K562 (cell line): ENCODE results near the gene NKIRAS2. TPM values are rescaled to one million over a fixed set of nuclear protein-coding genes. Genes with fewer than 3 reads are reported as not detected.

Source experiments
- CBFA2T2 ChIP-seq: fragments of 450-650 bp; conservative IDR thresholded peaks from 2 replicates; pipeline ENCODE4 v1.6.1; 2017; ENCODE audit warnings: mild to moderate bottlenecking
- FOXM1 ChIP-seq, 2 experiments: fragments of 450-650 bp in 1 of 2; sonication (generic) in 1 of 2; formaldehyde crosslinking in 1 of 2; IDR thresholded peaks; 2 replicates each; pipeline versions ENCODE4 v1.6.1 to v1.9.0; 2017 to 2022; ENCODE audit warnings: low read depth in 2 of 2, mild to moderate bottlenecking in 2 of 2, missing genetic modification reagents in 1 of 2, moderate library complexity in 1 of 2
- JUN ChIP-seq, 2 experiments: sonication (generic) in 1 of 2; formaldehyde crosslinking in 1 of 2; IDR thresholded peaks; 2 replicates each; pipeline versions ENCODE4 v1.6.1 to v1.8.0; 2012 to 2022; ENCODE audit warnings: borderline replicate concordance in 2 of 2, mild to moderate bottlenecking in 2 of 2, improper control_type of control experiment in 1 of 2, low read depth in 1 of 2, low read length in 1 of 2, missing genetic modification reagents in 1 of 2
- RB1 ChIP-seq: fragments of 450-650 bp; IDR thresholded peaks from 2 replicates; pipeline ENCODE4 v1.6.1; 2017; ENCODE audit warnings: low read depth, mild to moderate bottlenecking
- RCOR1 ChIP-seq, 2 experiments: IDR thresholded peaks; 2 replicates each; pipeline ENCODE4 v1.6.1; 2012; ENCODE audit warnings: low read depth in 2 of 2, low read length in 2 of 2, borderline replicate concordance in 1 of 2, improper control_type of control experiment in 1 of 2
- SIN3B ChIP-seq: fragments of 450-650 bp; IDR thresholded peaks from 2 replicates; pipeline ENCODE4 v1.6.1; 2017; ENCODE audit warnings: low read depth, mild to moderate bottlenecking, moderate library complexity
- SP2 ChIP-seq: IDR thresholded peaks from 2 replicates; pipeline ENCODE4 v1.6.1; 2011; ENCODE audit warnings: mild to moderate bottlenecking, low read depth, low read length, moderate library complexity; ENCODE audit not compliant: poor library complexity, severe bottlenecking; ENCODE audit errors: extremely low read depth
- TEAD1 ChIP-seq, 2 experiments: fragments of 450-650 bp in 1 of 2; sonication (generic) in 1 of 2; formaldehyde crosslinking; IDR thresholded peaks; 2 replicates each; pipeline versions ENCODE4 v1.4.0 to v1.8.0; 2020 to 2022; ENCODE audit warnings: mild to moderate bottlenecking in 2 of 2, missing genetic modification reagents in 1 of 2
- polyA plus RNA-seq, 8 experiments: library from polyadenylated mRNA; depleted of rRNA in 4 of 8; stranded (reverse) in 5 of 8; unstranded in 3 of 8; fragments of >200 nt; fragmentation: Nextera tagmentation in 2 of 8; fragmentation: Illumina TruSeq in 1 of 8; extraction: Ambion mirVana in 2 of 8; extraction: Trizol in 1 of 8; gene quantifications; 2 replicates each; pipeline versions ENCODE4 v1.2.1 to v1.2.3, GENCODE V29; 2011 to 2014; ENCODE audit warnings: inconsistent platforms in 1 of 8, missing spikeins in 1 of 8
- total RNA-seq, 7 experiments: library from RNA; depleted of rRNA in 6 of 7; stranded (reverse); fragments of >200 nt in 6 of 7; fragmentation: Illumina TruSeq in 2 of 7; extraction: Trizol in 2 of 7; gene quantifications; 2 replicates each; pipeline versions ENCODE4 v1.2.1 to v1.2.3, GENCODE V29; 2011 to 2021; ENCODE audit warnings: low replicate concordance in 1 of 7
- TF ChIP-seq, protein P1 (sequence below): sonication (generic); formaldehyde crosslinking; IDR thresholded peaks from 2 replicates; pipeline ENCODE4 v1.8.0; 2022; ENCODE audit warnings: mild to moderate bottlenecking, missing genetic modification reagents
- TF ChIP-seq, protein P2 (sequence below): IDR thresholded peaks from 2 replicates; pipeline ENCODE4 v1.6.1; 2011; ENCODE audit warnings: borderline replicate concordance, low read depth, mild to moderate bottlenecking, moderate library complexity, low read length; ENCODE audit not compliant: insufficient read depth, poor library complexity, severe bottlenecking
- TF ChIP-seq, protein P3 (sequence below): fragments of 150-350 bp; IDR thresholded peaks from 2 replicates; pipeline ENCODE4 v1.6.1; 2014; ENCODE audit warnings: low read depth, mild to moderate bottlenecking, low read length, borderline replicate concordance

The NKIRAS2 gene
- total and polyA plus RNA-seq, 9 of the 15 experiments (the other 6 are each of a cell fraction or from before 2014, with no cell fraction given) = 10.1 to 65.5 (median 29.8) TPM

DNA sequence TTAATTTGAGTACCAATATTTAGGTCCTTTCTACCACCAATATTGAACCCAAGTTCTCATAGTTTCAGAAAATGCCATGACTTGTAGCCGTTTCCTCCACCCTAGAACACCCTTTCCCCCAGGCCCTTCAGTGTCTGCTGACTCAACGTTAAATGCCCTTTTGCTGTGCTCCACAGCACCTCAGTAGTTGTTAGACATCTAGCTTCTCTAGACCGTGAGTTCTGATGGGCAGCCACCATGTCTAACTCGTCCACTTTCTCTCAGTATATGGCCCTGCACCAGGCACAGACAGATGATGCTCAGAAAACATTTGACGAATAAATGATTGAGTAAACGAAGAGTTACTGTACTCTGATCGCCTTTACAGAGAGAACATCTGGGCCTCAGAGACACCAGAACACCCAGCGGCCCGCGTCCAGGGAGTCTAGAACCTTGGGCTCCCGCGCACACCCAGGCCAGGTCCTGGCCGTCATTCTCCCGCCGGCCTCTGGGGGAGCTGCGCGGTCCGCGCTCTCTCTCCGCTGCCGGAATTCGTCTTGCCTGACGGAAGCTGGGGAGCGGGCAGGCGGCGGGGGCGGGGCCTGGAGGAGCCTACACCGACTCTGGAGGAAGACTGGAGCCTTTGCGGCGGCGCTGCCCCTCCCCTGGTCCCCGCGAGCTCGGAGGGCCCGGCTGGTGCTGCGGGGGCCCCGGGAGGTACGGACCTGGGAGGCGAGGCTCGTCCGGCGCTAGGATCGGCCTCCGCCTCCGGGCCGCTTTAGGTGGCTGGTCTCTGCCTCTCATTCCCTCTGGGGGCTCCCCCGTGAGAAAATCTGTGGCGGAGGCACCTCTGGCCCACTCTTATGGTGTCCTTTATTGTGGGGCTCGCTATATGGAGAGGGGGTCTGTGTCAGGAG, at the start of gene NKIRAS2 (continued):
- TF ChIP-seq, protein P1, sequence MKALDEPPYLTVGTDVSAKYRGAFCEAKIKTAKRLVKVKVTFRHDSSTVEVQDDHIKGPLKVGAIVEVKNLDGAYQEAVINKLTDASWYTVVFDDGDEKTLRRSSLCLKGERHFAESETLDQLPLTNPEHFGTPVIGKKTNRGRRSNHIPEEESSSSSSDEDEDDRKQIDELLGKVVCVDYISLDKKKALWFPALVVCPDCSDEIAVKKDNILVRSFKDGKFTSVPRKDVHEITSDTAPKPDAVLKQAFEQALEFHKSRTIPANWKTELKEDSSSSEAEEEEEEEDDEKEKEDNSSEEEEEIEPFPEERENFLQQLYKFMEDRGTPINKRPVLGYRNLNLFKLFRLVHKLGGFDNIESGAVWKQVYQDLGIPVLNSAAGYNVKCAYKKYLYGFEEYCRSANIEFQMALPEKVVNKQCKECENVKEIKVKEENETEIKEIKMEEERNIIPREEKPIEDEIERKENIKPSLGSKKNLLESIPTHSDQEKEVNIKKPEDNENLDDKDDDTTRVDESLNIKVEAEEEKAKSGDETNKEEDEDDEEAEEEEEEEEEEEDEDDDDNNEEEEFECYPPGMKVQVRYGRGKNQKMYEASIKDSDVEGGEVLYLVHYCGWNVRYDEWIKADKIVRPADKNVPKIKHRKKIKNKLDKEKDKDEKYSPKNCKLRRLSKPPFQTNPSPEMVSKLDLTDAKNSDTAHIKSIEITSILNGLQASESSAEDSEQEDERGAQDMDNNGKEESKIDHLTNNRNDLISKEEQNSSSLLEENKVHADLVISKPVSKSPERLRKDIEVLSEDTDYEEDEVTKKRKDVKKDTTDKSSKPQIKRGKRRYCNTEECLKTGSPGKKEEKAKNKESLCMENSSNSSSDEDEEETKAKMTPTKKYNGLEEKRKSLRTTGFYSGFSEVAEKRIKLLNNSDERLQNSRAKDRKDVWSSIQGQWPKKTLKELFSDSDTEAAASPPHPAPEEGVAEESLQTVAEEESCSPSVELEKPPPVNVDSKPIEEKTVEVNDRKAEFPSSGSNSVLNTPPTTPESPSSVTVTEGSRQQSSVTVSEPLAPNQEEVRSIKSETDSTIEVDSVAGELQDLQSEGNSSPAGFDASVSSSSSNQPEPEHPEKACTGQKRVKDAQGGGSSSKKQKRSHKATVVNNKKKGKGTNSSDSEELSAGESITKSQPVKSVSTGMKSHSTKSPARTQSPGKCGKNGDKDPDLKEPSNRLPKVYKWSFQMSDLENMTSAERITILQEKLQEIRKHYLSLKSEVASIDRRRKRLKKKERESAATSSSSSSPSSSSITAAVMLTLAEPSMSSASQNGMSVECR (CRISPR knock-in tag) = peak; percentile 27; the same call in 1 of the 2 replicates
- TF ChIP-seq SIN3B (peak; percentile 74), JUN (IDR thresholded peaks at IDR 0.05; ENCODE audit: borderline replicate concordance, low read depth, low read length) (peak; percentile 11; the same call in 1 of the 2 replicates), JUN (CRISPR knock-in tag; IDR thresholded peaks at IDR 0.05; ENCODE audit: borderline replicate concordance) (no peak), CBFA2T2 (no peak), RCOR1 (IDR thresholded peaks at IDR 0.05; ENCODE audit: borderline replicate concordance in 1 of 2, low read depth in 2 of 2, low read length in 2 of 2) (peak in 1 of 2 experiments; percentile 28; a peak in 1 of 4 replicates), FOXM1 (IDR thresholded peaks at IDR 0.05; ENCODE audit: low read depth) (peak; percentile 60), FOXM1 (CRISPR knock-in tag; IDR thresholded peaks at IDR 0.05; ENCODE audit: low read depth) (no peak), RB1 (peak; percentile 96), SP2 (peak; percentile 87), TEAD1 (CRISPR knock-in tag; IDR thresholded peaks at IDR 0.05) (peak in 1 of 2 experiments; percentile 93; a peak in 2 of 4 replicates)
- TF ChIP-seq, protein P2, sequence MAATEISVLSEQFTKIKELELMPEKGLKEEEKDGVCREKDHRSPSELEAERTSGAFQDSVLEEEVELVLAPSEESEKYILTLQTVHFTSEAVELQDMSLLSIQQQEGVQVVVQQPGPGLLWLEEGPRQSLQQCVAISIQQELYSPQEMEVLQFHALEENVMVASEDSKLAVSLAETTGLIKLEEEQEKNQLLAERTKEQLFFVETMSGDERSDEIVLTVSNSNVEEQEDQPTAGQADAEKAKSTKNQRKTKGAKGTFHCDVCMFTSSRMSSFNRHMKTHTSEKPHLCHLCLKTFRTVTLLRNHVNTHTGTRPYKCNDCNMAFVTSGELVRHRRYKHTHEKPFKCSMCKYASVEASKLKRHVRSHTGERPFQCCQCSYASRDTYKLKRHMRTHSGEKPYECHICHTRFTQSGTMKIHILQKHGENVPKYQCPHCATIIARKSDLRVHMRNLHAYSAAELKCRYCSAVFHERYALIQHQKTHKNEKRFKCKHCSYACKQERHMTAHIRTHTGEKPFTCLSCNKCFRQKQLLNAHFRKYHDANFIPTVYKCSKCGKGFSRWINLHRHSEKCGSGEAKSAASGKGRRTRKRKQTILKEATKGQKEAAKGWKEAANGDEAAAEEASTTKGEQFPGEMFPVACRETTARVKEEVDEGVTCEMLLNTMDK = peak; percentile 16
- TF ChIP-seq, protein P3, sequence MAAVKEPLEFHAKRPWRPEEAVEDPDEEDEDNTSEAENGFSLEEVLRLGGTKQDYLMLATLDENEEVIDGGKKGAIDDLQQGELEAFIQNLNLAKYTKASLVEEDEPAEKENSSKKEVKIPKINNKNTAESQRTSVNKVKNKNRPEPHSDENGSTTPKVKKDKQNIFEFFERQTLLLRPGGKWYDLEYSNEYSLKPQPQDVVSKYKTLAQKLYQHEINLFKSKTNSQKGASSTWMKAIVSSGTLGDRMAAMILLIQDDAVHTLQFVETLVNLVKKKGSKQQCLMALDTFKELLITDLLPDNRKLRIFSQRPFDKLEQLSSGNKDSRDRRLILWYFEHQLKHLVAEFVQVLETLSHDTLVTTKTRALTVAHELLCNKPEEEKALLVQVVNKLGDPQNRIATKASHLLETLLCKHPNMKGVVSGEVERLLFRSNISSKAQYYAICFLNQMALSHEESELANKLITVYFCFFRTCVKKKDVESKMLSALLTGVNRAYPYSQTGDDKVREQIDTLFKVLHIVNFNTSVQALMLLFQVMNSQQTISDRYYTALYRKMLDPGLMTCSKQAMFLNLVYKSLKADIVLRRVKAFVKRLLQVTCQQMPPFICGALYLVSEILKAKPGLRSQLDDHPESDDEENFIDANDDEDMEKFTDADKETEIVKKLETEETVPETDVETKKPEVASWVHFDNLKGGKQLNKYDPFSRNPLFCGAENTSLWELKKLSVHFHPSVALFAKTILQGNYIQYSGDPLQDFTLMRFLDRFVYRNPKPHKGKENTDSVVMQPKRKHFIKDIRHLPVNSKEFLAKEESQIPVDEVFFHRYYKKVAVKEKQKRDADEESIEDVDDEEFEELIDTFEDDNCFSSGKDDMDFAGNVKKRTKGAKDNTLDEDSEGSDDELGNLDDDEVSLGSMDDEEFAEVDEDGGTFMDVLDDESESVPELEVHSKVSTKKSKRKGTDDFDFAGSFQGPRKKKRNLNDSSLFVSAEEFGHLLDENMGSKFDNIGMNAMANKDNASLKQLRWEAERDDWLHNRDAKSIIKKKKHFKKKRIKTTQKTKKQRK = no peak
